ENCODE data around the gene ZNF318.

GRCh38 chr6:43325876-43326275, 43.6 kb downstream of the ZNF318 start:
- TF ChIP-seq ZNF274 (IDR thresholded peaks at IDR 0.05; ENCODE audit: low read depth, low read length) (no peak), YY1 (IDR thresholded peaks at IDR 0.05; ENCODE audit: insufficient read depth, insufficient read length) (no peak), SUZ12 (IDR thresholded peaks at IDR 0.05; ENCODE audit: extremely low read depth, insufficient read depth, insufficient read length) (no peak)
